Fibroblast of villous mesenchyme (primary cell): ENCODE data around the gene TUBB4B. TPM values are rescaled to one million over a fixed set of nuclear protein-coding genes. Genes with fewer than 3 reads are reported as not detected.

Experiments used
- DNase-seq: peaks from one replicate; pipeline ENCODE4 v3.0.0-alpha.2; 2010; ENCODE audit warnings: low read depth
- H3K4me3 ChIP-seq: 2 replicates; pipeline ENCODE4 v1.5.1; 2011; ENCODE audit warnings: low read depth, mild to moderate bottlenecking, low read length
- total RNA-seq: library from RNA; depleted of rRNA; stranded (reverse); fragments of >200 nt; gene quantifications from 2 replicates; pipeline ENCODE4 v1.2.3, GENCODE V29; 2012
- TF ChIP-seq, protein P1 (sequence below): IDR thresholded peaks from 2 replicates; pipeline ENCODE4 v1.5.1; 2012; ENCODE audit warnings: low read depth, mild to moderate bottlenecking, low read length; ENCODE audit not compliant: insufficient read depth

TUBB4B gene
- total RNA-seq, 1 donor, result 218 TPM

DNA sequence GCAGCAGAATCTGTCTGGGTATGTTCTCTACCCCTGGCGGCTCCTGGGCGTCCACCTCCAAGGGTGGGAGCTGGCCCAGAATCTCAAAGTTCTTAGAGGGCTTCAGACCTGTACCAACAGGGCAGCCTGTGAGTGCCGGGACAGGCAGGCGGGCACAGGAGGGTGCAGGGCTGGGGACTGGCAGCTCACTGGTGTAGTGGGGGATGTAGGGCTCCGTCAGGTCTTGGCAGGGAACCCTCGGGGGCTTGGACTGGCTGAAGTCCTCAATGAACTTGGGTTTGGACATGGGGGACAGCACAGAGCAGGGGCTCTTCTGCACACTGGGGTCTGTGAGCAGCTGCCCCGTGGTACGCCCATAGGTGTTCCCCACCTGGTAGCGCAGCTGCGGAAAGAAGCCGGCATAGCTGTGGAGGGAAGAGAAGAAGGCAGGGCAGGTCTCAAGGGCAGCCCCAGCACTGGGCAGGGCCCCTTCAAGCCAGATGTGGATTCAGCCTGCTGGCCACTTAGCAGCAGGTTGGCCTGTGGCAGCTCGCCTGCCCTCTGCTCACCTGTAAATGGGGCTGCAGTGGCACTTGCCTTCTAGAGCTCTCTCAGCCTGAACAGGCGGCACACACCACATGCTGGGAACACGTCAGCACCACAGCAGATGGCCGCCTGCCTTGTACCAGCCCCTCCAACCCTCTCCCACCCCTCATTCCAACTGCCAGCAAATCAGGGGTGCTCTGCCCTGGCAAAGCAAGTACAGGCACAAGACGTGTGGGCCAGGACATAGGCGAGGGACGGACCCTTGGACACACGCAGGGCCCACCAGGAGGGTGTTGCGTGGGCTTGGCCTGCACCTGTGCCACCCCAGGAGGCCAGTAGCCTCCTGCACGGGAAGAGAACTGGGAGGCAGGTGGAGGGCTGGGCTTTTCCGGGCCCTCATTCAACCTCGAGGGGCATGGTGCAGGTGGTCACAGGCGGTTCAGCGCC is 4.6 kb downstream of the TUBB4B start:
- no peak for DNase-seq
- TF ChIP-seq, protein P1, sequence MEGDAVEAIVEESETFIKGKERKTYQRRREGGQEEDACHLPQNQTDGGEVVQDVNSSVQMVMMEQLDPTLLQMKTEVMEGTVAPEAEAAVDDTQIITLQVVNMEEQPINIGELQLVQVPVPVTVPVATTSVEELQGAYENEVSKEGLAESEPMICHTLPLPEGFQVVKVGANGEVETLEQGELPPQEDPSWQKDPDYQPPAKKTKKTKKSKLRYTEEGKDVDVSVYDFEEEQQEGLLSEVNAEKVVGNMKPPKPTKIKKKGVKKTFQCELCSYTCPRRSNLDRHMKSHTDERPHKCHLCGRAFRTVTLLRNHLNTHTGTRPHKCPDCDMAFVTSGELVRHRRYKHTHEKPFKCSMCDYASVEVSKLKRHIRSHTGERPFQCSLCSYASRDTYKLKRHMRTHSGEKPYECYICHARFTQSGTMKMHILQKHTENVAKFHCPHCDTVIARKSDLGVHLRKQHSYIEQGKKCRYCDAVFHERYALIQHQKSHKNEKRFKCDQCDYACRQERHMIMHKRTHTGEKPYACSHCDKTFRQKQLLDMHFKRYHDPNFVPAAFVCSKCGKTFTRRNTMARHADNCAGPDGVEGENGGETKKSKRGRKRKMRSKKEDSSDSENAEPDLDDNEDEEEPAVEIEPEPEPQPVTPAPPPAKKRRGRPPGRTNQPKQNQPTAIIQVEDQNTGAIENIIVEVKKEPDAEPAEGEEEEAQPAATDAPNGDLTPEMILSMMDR, result no peak
- no peak overlapping the region for H3K4me3 ChIP-seq

DNA sequence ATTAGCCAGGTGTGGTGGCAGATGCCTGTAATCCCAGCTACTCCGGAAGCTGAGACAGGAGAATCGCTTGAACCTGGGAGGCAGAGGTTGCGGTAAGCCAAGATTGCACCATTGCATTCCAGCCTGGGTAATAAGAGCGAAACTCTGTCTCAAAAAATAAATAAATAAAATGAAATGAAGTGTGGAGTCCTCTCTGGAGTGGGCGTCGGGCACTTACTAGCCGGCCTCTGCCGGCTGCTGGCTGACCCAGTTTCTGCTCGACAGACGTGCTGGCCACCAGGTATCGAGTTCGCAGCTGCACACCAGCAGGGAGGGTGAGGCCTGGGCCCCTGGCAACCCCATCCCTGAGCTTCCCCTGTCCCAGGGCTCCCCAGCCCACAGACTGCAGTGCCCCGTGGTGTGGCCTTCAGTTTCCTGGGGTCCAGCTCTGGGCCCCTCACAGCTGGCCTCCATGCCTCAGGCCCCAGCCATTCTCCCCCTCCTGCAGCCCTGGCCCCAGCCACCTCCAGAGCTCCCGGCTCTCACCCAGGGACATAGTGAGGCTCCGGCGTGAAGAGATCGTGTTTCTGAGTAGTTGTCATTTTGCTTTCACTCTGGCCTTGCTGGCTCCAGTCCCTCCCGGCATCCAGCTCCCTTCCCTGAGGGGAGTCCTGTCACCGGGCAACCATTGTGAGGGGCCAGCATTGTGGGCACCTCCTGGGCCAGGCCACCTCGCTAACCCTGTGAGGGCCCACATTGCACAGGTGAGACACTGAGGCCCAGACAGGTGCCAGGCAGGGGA is 6.2 kb downstream of the TUBB4B start:
- no peak overlapping the region for H3K4me3 ChIP-seq
- TF ChIP-seq, protein P1, result no peak
- DNase-seq, result no peak

DNA sequence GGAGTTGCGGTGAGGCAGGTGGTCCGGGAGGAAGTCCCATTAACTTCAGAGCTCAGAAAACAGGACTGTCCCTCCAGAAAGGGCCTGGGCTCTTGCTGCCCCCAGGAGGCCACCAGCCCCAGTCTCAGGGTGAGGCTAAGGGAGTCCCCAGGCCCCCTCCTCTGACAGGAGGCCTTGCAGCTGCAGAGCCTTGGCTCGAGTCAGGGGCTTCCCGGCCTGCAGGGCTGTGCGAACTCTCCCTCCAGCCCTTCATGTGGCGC is 6.8 kb downstream of the TUBB4B start:
- TF ChIP-seq, protein P1, result no peak
- no peak overlapping the region for H3K4me3 ChIP-seq
- no peak for DNase-seq

DNA sequence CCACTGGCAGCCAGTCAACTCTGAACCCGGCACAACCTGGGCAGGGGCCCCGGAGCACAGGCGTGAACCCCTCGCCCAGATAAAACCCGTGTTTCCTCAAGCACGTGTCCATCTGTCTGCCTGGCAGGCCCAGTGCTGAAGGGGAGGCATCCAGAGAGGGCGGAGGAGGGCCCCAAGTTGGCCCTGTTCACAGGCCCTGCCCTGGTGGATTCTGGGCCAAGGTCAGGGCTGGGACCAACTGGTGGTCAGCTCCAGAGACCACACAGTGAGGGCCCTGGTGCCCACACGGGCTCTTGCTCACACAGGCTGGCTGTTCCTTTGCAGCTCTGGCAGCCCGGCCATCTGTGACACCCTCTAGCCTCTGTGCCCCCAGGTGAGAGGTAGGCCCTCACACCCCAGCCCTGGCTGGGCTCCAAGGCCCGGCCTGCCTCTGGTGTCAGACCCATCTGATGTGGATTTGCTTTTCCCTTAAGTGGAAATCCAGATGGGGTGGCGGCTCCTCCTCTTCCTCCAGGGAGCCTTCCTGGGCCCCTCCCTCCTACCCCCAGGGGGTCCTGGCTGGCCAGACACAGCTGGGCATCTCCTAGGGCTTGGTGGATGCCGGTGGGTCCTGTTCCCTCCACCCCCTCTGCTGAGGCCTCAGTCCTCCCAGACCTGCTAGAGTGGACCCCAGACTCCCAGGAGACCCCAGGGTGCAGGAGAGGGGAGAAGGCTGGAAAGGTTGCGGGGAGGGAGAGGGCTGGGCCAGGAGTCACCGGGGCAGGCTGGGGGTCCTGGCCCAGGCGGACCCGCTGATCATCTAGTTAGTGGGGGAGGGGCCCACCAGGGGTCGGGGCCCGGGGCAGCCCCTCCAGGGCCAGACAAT is 9.5 kb downstream of the TUBB4B start:
- H3K4me3 ChIP-seq, result no peak overlapping the region
- no peak for DNase-seq
- TF ChIP-seq, protein P1, result no peak

DNA sequence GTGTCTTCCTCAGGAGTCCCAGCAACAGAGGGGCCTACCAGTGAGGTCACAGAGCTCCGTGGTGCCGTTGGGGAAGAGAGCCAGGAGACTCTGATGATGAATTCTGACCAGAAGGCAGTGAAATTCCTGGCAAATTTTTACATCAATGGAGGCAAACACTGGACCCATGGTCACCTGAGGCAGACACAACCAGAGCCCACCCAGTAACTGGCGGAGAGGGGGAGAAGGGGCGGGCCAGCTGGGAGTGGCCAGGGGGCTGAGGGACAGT is 10.0 kb downstream of the TUBB4B start, which contains the start of gene STPG3:
STPG3 (plus strand) TSS at position 93 of the 268 bp plus-strand sequence; CDS start at position 94, 1 bp downstream.
- no peak for DNase-seq
- H3K4me3 ChIP-seq, result no peak within 1 kb of the TSS
- TF ChIP-seq, protein P1, result no peak

DNA sequence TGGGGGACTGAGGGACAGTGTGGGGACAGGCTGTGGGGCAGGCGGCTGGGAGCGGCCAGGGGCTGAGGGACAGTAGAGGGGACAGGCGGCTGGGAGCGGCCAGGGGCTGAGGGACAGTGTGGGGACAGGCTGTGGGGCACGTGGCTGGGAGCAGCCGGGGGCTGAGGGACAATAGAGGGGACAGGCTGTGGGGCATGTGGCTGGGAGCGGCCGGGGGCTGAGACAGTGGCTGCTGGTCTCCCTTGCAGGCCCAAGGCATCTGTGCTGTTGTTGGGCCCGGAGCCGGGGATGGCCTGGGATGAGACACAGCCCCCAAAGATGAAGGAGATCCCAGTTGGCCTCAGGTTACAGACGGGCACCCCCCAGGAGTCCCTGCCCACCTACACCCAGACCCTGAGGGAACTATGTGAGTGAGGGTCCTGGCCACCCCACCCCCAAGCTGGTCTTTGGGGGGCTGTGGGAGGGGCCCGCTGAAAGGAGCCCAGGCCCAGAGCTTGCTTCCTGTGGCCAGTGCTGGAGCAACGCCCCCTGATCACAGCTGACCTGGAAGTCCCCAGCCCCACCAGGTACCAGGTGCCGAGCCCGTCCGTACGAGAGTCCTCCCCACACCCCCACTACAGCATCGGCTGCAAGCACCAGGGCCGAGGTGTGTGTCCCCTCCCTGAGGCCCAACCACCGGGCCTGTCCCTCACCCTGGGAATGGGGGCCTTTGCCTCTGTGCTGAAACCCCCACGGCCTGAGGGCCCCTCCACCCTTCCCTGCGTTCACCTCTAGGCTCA is 10.6 kb downstream of the TUBB4B start:
- TF ChIP-seq, protein P1, result no peak
- H3K4me3 ChIP-seq, result no peak overlapping the region
- no peak for DNase-seq
